Stimulated activated CD4-positive, alpha-beta T cell treated with anti-CD3 and anti-CD28 coated beads, Interleukin-4, amount 100 ng/mL, for 48 hours (primary cell): ENCODE results near the gene CLDN5.

Experiments
- DNase-seq, 2 donors: peaks; one replicate each; pipeline ENCODE4 v3.0.0-alpha.2; 2020; ENCODE audit warnings: low read depth in 2 of 2

CLDN5 gene

GRCh38 chr22:19504900-19505734 is 19.1 kb downstream of the CLDN5 start:
- DNase-seq = no peak

- no peak for DNase-seq
Measured at GRCh38 chr22:19503869-19504268, 20.3 kb downstream of the CLDN5 start.

- DNase-seq = no peak
Measured at GRCh38 chr22:19503367-19503766, 20.8 kb downstream of the CLDN5 start.

- no peak for DNase-seq
Measured at GRCh38 chr22:19501897-19502447, 22.2 kb downstream of the CLDN5 start.

- no peak for DNase-seq
Measured at GRCh38 chr22:19499880-19500242, 24.3 kb downstream of the CLDN5 start.

- DNase-seq = no peak
Measured at GRCh38 chr22:19499236-19499879, 24.9 kb downstream of the CLDN5 start.

GRCh38 chr22:19498866-19499190 is 25.4 kb downstream of the CLDN5 start:
- DNase-seq = no peak

GRCh38 chr22:19498154-19498865 is 25.9 kb downstream of the CLDN5 start:
- no peak for DNase-seq

GRCh38 chr22:19497245-19497644 is 27.0 kb downstream of the CLDN5 start:
- DNase-seq = no peak

- no peak for DNase-seq
Measured at GRCh38 chr22:19496324-19496630, 27.9 kb downstream of the CLDN5 start.

GRCh38 chr22:19495562-19496323 is 28.5 kb downstream of the CLDN5 start:
- DNase-seq = no peak

GRCh38 chr22:19494676-19495173 is 29.5 kb downstream of the CLDN5 start:
- no peak for DNase-seq

- DNase-seq = no peak
Measured at GRCh38 chr22:19494001-19494560, 30.1 kb downstream of the CLDN5 start.

GRCh38 chr22:19492504-19493174 is 31.6 kb downstream of the CLDN5 start:
- DNase-seq = no peak

GRCh38 chr22:19490628-19491230 is 33.5 kb downstream of the CLDN5 start:
- DNase-seq = no peak

GRCh38 chr22:19488884-19489843 is 35.0 kb downstream of the CLDN5 start:
- DNase-seq = no peak

- no peak for DNase-seq
Measured at GRCh38 chr22:19488285-19488684, 35.9 kb downstream of the CLDN5 start.

GRCh38 chr22:19483481-19484244 is 40.5 kb downstream of the CLDN5 start:
- DNase-seq = no peak

GRCh38 chr22:19482297-19482696 is 41.9 kb downstream of the CLDN5 start:
- DNase-seq = no peak
